Measurements from ENCODE around the gene HYAL4.
"Not testable (repeated sequence)": the region's sequence is repeated elsewhere in the genome, so short reads cannot be mapped to it uniquely, and the experiment has no call there.

HYAL4 gene

GRCh38 chr7:123894753-123895152 is 49.8 kb downstream of the HYAL4 start:
- FAIRE-seq = not testable (repeated sequence)

GRCh38 chr7:123901101-123901500 is 56.1 kb downstream of the HYAL4 start:
- DNase-seq (ENCODE audit: insufficient read length, low spot score) (no peak), FAIRE-seq (no peak)

More at GRCh38 chr7:123894753-123895152, 49.8 kb downstream of the HYAL4 start:
- DNase-seq (ENCODE audit: insufficient read length, low spot score) = not testable (repeated sequence)

GRCh38 chr7:123905714-123906113 is 60.7 kb downstream of the HYAL4 start:
- FAIRE-seq = no peak
- DNase-seq (ENCODE audit: insufficient read length, low spot score) = no peak

GRCh38 chr7:123916240-123916724 is 71.3 kb downstream of the HYAL4 start:
- FAIRE-seq = peak; percentile 67
- peak; percentile 1 for DNase-seq (ENCODE audit: insufficient read length, low spot score)

- no peak for FAIRE-seq
Observed at GRCh38 chr7:123917878-123918277, 72.9 kb downstream of the HYAL4 start.

GRCh38 chr7:123918309-123918708 is 73.3 kb downstream of the HYAL4 start:
- DNase-seq (ENCODE audit: insufficient read length, low spot score) (no peak), FAIRE-seq (no peak)

More at GRCh38 chr7:123917878-123918277, 72.9 kb downstream of the HYAL4 start:
- DNase-seq (ENCODE audit: insufficient read length, low spot score) = no peak

- no peak for FAIRE-seq
- no peak for DNase-seq (ENCODE audit: insufficient read length, low spot score)
Observed at GRCh38 chr7:123923599-123923998, 78.6 kb downstream of the HYAL4 start.

- DNase-seq (ENCODE audit: insufficient read length, low spot score) (no peak), FAIRE-seq (no peak)
Observed at GRCh38 chr7:123924941-123925340, 80.0 kb downstream of the HYAL4 start, which contains the start of gene SPAM1. Gene SPAM1, plus strand, starts transcription at chr7:123925241. Its CDS starts 28,330 bp downstream, at chr7:123953571.

Data from GM19239 (cell line).